K562 (cell line): ENCODE results near the gene PSMD13. TPM values are rescaled to one million over a fixed set of nuclear protein-coding genes. Genes with fewer than 3 reads are reported as not detected.

Experiments
- ATAC-seq: fragments of 200-7000 bp; cut with Tn5 transposase; 3 replicates; pipeline ENCODE4 v1.9.1; 2020; ENCODE audit warnings: moderate library complexity
- BruUV-seq: library from RNA; stranded (reverse); fragments of 400-500 nt; replicated peaks from 2 replicates; lab custom pipeline; 2021; lab: Mats Ljungman, UMichigan
- CTCF ChIA-PET: fragments of 300-600 bp; formaldehyde crosslinking; extraction: SDS; loops from one replicate; lab custom pipeline; 2021; ENCODE audit warnings: low intra/inter-chr PET ratio; lab: Yijun Ruan, JAX
- POLR2A ChIA-PET: fragments of 300-600, 350-650 bp; sonication (Branson Sonifier 250); formaldehyde crosslinking; extraction: SDS; loops from one replicate; lab custom pipeline; 2021; ENCODE audit warnings: antibody characterized with exemption, inconsistent platforms; lab: Yijun Ruan, JAX
- DNase-seq, 4 experiments: peaks; one replicate each; pipeline versions ENCODE4 v3.0.0 to v3.0.0-alpha.2; 2011 to 2018; ENCODE audit warnings: low spot score in 3 of 4, mixed read lengths in 3 of 4; ENCODE audit errors: extremely low read depth in 1 of 4
- FAIRE-seq: peaks from 2 replicates; lab custom pipeline; 2011; peaks lifted over from hg19 to GRCh38; lab: Jason Lieb, UNC
- H2AFZ ChIP-seq: 2 replicates; pipeline ENCODE4 v1.6.0; 2011; ENCODE audit warnings: low read depth, low read length, control low read depth, inconsistent platforms
- H3K27ac ChIP-seq: fragments of 200-600 bp; 3 replicates; pipeline ENCODE4 v1.8.0; 2011; ENCODE audit warnings: low read depth, mild to moderate bottlenecking, control low read depth, inconsistent platforms, low read length, moderate library complexity, mixed read lengths; ENCODE audit errors: extremely low read depth
- H3K27me3 ChIP-seq, 2 experiments: fragments of 300-600 bp in 1 of 2; 2 replicates in 1 of 2; 3 replicates in 1 of 2; pipeline versions ENCODE4 v1.6.0 to v1.8.0; 2011; ENCODE audit warnings: inconsistent platforms in 2 of 2, low read length in 2 of 2, mild to moderate bottlenecking in 1 of 2, mixed read lengths in 1 of 2, moderate library complexity in 1 of 2; ENCODE audit not compliant: control insufficient read depth in 2 of 2, insufficient read depth in 2 of 2
- H3K36me3 ChIP-seq: fragments of 300-600 bp; 3 replicates; pipeline ENCODE4 v1.8.0; 2011; ENCODE audit warnings: mild to moderate bottlenecking, low read length, inconsistent platforms; ENCODE audit not compliant: control insufficient read depth, insufficient read depth
- H3K4me1 ChIP-seq, 2 experiments: fragments of 200-600 bp in 1 of 2; replicated peaks in 1 of 2; 2 replicates in 1 of 2; 3 replicates in 1 of 2; pipeline versions ENCODE4 v1.5.1 to v1.8.0; 2011; ENCODE audit warnings: inconsistent platforms in 2 of 2, low read length in 2 of 2, mild to moderate bottlenecking in 1 of 2, mixed read lengths in 1 of 2, moderate library complexity in 1 of 2; ENCODE audit not compliant: control insufficient read depth in 2 of 2, insufficient read depth in 2 of 2
- H3K4me2 ChIP-seq: 2 replicates; pipeline ENCODE4 v1.6.1; 2011; ENCODE audit warnings: low read length, control low read depth, inconsistent platforms, mixed read lengths; ENCODE audit not compliant: insufficient read depth
- H3K4me3 ChIP-seq: fragments of 200-600 bp; sonication (generic), shearing (Covaris generic); 2 replicates; pipeline ENCODE4 v1.5.1; 2016; ENCODE audit warnings: control low read depth, inconsistent platforms
- H3K79me2 ChIP-seq: fragments of 200-600 bp; 3 replicates; pipeline ENCODE4 v1.8.0; 2011; ENCODE audit warnings: low read length, inconsistent platforms; ENCODE audit not compliant: control insufficient read depth, insufficient read depth
- H3K9ac ChIP-seq, 2 experiments: 2 replicates each; pipeline versions ENCODE4 v1.6.0 to v1.6.1; 2011; ENCODE audit warnings: low read depth in 2 of 2, low read length in 2 of 2, control low read depth in 1 of 2, inconsistent platforms in 1 of 2, mild to moderate bottlenecking in 1 of 2, mixed read lengths in 1 of 2; ENCODE audit not compliant: insufficient read depth in 1 of 2
- H3K9me1 ChIP-seq: one replicate; pipeline ENCODE4 v1.6.0; 2011; ENCODE audit warnings: inconsistent platforms, mild to moderate bottlenecking, low read length, moderate library complexity; ENCODE audit not compliant: control insufficient read depth, insufficient read depth
- H3K9me3 ChIP-seq: replicated peaks from 2 replicates; pipeline ENCODE4 v1.5.1; 2011; ENCODE audit warnings: low read depth, low read length, inconsistent platforms; ENCODE audit not compliant: control insufficient read depth, insufficient read depth
- H4K20me1 ChIP-seq: replicated peaks from 2 replicates; pipeline ENCODE4 v1.6.1; 2011; ENCODE audit warnings: low read length, inconsistent platforms, mixed read lengths; ENCODE audit not compliant: control insufficient read depth, insufficient read depth
- CREM ChIP-seq: IDR thresholded peaks from 2 replicates; pipeline ENCODE4 v1.6.1; 2014; ENCODE audit warnings: antibody characterized with exemption, low read depth
- CTBP1 ChIP-seq: fragments of 450-650 bp; IDR thresholded peaks from 2 replicates; pipeline ENCODE4 v1.6.1; 2016; ENCODE audit warnings: borderline replicate concordance
- CXXC5 ChIP-seq: fragments of 250-450 bp; sonication (Bioruptor Pico); IDR thresholded peaks from 2 replicates; pipeline ENCODE4 v1.8.0; 2022; ENCODE audit warnings: inconsistent platforms, mild to moderate bottlenecking, moderate library complexity
- DEAF1 ChIP-seq: fragments of 450-650 bp; formaldehyde crosslinking; IDR thresholded peaks from 2 replicates; pipeline ENCODE4 v1.4.0; 2020; ENCODE audit warnings: mild to moderate bottlenecking, moderate library complexity
- GTF2E2 ChIP-seq: fragments of 200-800 bp; sonication (Bioruptor generic); IDR thresholded peaks from 2 replicates; pipeline ENCODE4 v1.6.1; 2016; ENCODE audit warnings: missing genetic modification characterization, missing compliant biosample characterization
- HNRNPLL ChIP-seq: fragments of 200-400 bp; formaldehyde crosslinking; IDR thresholded peaks from 2 replicates; pipeline ENCODE4 v1.6.1; 2017; ENCODE audit warnings: low read length, low read depth, mild to moderate bottlenecking; ENCODE audit not compliant: poor library complexity, severe bottlenecking
- MYC ChIP-seq, 2 experiments: fragments of 250-450 bp in 1 of 2; sonication (Bioruptor Pico) in 1 of 2; IDR thresholded peaks; 2 replicates each; pipeline versions ENCODE4 v1.5.1 to v1.6.1; 2012 to 2021; ENCODE audit warnings: low read depth in 2 of 2, borderline replicate concordance in 1 of 2, improper control_type of control experiment in 1 of 2, low read length in 1 of 2, mild to moderate bottlenecking in 1 of 2, moderate library complexity in 1 of 2
- NONO ChIP-seq, 2 experiments: fragments of 200-400 bp in 1 of 2; fragments of 450-650 bp in 1 of 2; formaldehyde crosslinking in 1 of 2; IDR thresholded peaks; 2 replicates each; pipeline ENCODE4 v1.6.1; 2017; ENCODE audit warnings: low read depth in 2 of 2, mild to moderate bottlenecking in 2 of 2, moderate library complexity in 2 of 2, low read length in 1 of 2
- RBFOX2 ChIP-seq: fragments of 200-400 bp; formaldehyde crosslinking; IDR thresholded peaks from 2 replicates; pipeline ENCODE4 v1.6.1; 2017; ENCODE audit warnings: low read depth, mild to moderate bottlenecking, low read length, moderate library complexity
- SIN3B ChIP-seq: fragments of 450-650 bp; IDR thresholded peaks from 2 replicates; pipeline ENCODE4 v1.6.1; 2017; ENCODE audit warnings: low read depth, mild to moderate bottlenecking, moderate library complexity
- USF1 ChIP-seq: sonication (generic); formaldehyde crosslinking; IDR thresholded peaks from 2 replicates; pipeline ENCODE4 v1.9.0; 2022; ENCODE audit warnings: mild to moderate bottlenecking, missing genetic modification reagents
- ZNF23 ChIP-seq: fragments of 250-450 bp; sonication (Bioruptor Pico); IDR thresholded peaks from 2 replicates; pipeline ENCODE4 v1.4.0; 2020; ENCODE audit warnings: mild to moderate bottlenecking
- ZNF592 ChIP-seq: fragments of 450-650 bp; IDR thresholded peaks from 2 replicates; pipeline ENCODE4 v1.6.1; 2017; ENCODE audit warnings: antibody characterized with exemption, mild to moderate bottlenecking
- WGBS: fragments of 100-300 bp; shearing (Covaris generic); methylation state at CpG from one replicate; pipeline ENCODE4 v1.1.6; 2016; ENCODE audit warnings: low coverage, mixed read lengths; ENCODE audit not compliant: insufficient coverage; ENCODE audit errors: missing lambda C conversion rate; 5-methylcytosine and 5-hydroxymethylcytosine counted together
- in situ Hi-C: fragments of 300-500 bp; cut with MboI; formaldehyde crosslinking; loops from 4 replicates; pipeline ENCODE4 v1.15.0; 2018; ENCODE audit warnings: inconsistent platforms, mixed read lengths
- intact Hi-C: fragments of 100-400 bp; cut with micrococcal nuclease; formaldehyde crosslinking; loops from 2 replicates; pipeline ENCODE4 v1.14.2; 2022
- polyA plus RNA-seq, 8 experiments: library from polyadenylated mRNA; depleted of rRNA in 4 of 8; stranded (reverse) in 5 of 8; unstranded in 3 of 8; fragments of >200 nt; fragmentation: Nextera tagmentation in 2 of 8; fragmentation: Illumina TruSeq in 1 of 8; extraction: Ambion mirVana in 2 of 8; extraction: Trizol in 1 of 8; gene quantifications; 2 replicates each; pipeline versions ENCODE4 v1.2.1 to v1.2.3, GENCODE V29; 2011 to 2014; ENCODE audit warnings: inconsistent platforms in 1 of 8, missing spikeins in 1 of 8
- total RNA-seq, 7 experiments: library from RNA; depleted of rRNA in 6 of 7; stranded (reverse); fragments of >200 nt in 6 of 7; fragmentation: Illumina TruSeq in 2 of 7; extraction: Trizol in 2 of 7; gene quantifications; 2 replicates each; pipeline versions ENCODE4 v1.2.1 to v1.2.3, GENCODE V29; 2011 to 2021; ENCODE audit warnings: low replicate concordance in 1 of 7

Gene PSMD13
- total and polyA plus RNA-seq, 9 of the 15 experiments (the other 6 are each of a cell fraction or from before 2014, with no cell fraction given), result 185 to 383 (median 267) TPM

- Histone ChIP-seq H4K20me1 (no peaks in the 10 kb centered on the region), H3K4me1 (peaks cover 13 to 90% of the 10 kb centered on the region in 2 experiments; a peak in 4 of 5 replicates), H3K27me3 (no peaks in the 10 kb centered on the region), H2AFZ (peak within 1 kb of the TSS; percentile 27), H3K4me3 (peak within 1 kb of the TSS; percentile 58), H3K9ac (peak within 1 kb of the TSS; percentile 87 to 99), H3K4me2 (peak within 1 kb of the TSS; percentile 85), H3K9me1 (no peaks in the 10 kb centered on the region), H3K9me3 (no peaks in the 10 kb centered on the region), H3K36me3 (peaks cover 41% of the 10 kb centered on the region; the same call in 2 of the 3 replicates), H3K27ac (peak within 1 kb of the TSS; percentile 85), H3K79me2 (peaks cover 37% of the 10 kb centered on the region)
- intact Hi-C loops (no loop called here), in situ Hi-C loops (no loop called here)
- FAIRE-seq (no peak), ATAC-seq (peak; percentile 90), DNase-seq (peak; percentile 86 to 96 (median 96))
- WGBS, result under 1% methylated on average over 35 of the region's 112 CpGs
- CTCF ChIA-PET, result no interaction called here
- POLR2A ChIA-PET, result interaction anchor here (0.7 to 1.4 kb wide), 7 partner anchors 9 to 82 kb away, joined by 3 to 4 read pairs (median 3); partner anchors contain the start of genes BET1L, NLRP6 and RIC8A
- TSS peak; percentile 64 for BruUV-seq
- peak in 1 of 2 experiments; percentile 68; a peak in 1 of 4 replicates for TF ChIP-seq NONO (IDR thresholded peaks at IDR 0.05; ENCODE audit: low read depth in 2 of 2, low read length in 1 of 2)
- 0 out of 2 replicates have a peak, but pooled peaks have one; percentile 38 for TF ChIP-seq SIN3B
- no peak for TF ChIP-seq ZNF23 (CRISPR knock-in tag)
- no peak for TF ChIP-seq MYC (IDR thresholded peaks at IDR 0.05; ENCODE audit: low read depth, low read length)
- 0 out of 2 replicates have a peak, but pooled peaks have one; percentile 5 for TF ChIP-seq MYC (CRISPR knock-in tag; IDR thresholded peaks at IDR 0.05; ENCODE audit: borderline replicate concordance, low read depth)
- TF ChIP-seq HNRNPLL, result no peak
- TF ChIP-seq RBFOX2, result peak; percentile 73
- peak; percentile 64 for TF ChIP-seq CXXC5
- TF ChIP-seq ZNF592, result peak; percentile 36; the same call in 1 of the 2 replicates
- no peak for TF ChIP-seq DEAF1 (CRISPR knock-in tag)
- 0 out of 2 replicates have a peak, but pooled peaks have one; percentile 6 for TF ChIP-seq CREM
- TF ChIP-seq CTBP1, result 0 out of 2 replicates have a peak, but pooled peaks have one; percentile 3
- no peak for TF ChIP-seq GTF2E2 (tag)
- no peak for TF ChIP-seq USF1
Observed at GRCh38 chr11:288478-289397, 52.0 kb downstream of the PSMD13 start, which contains the start of gene PGGHG. TSS of gene PGGHG (plus strand) at chr11:289126. CDS start at chr11:289817, 691 bp downstream.
